Panc1 (cell line): Measurements from ENCODE around the gene EVI5. TPM values are rescaled to one million over a fixed set of nuclear protein-coding genes. Genes with fewer than 3 reads are reported as not detected.

ENCODE experiments used
- ATAC-seq: fragments of 200-7000 bp; cut with Tn5 transposase; 2 replicates; pipeline ENCODE4 v1.9.1; 2020; ENCODE audit warnings: mild to moderate bottlenecking, moderate library complexity
- BruUV-seq: library from RNA; stranded (reverse); fragments of 400-500 nt; replicated peaks from 2 replicates; lab custom pipeline; 2021; lab: Mats Ljungman, UMichigan
- CTCF ChIA-PET: fragments of 300-600 bp; sonication (Branson Sonifier 250); formaldehyde crosslinking; loops from one replicate; lab custom pipeline; 2022; ENCODE audit warnings: antibody characterized with exemption; lab: Charles Lee
- POLR2A ChIA-PET: fragments of 300-600 bp; sonication (Branson Sonifier 250); formaldehyde crosslinking; loops from one replicate; lab custom pipeline; 2022; ENCODE audit warnings: antibody characterized with exemption; lab: Charles Lee
- DNase-seq: peaks from one replicate; pipeline ENCODE4 v3.0.0-alpha.2; 2010; ENCODE audit warnings: low read depth, low spot score
- H3K27ac ChIP-seq: 2 replicates; pipeline ENCODE4 v1.5.1; 2011; ENCODE audit warnings: mild to moderate bottlenecking, low read length, inconsistent platforms
- H3K27me3 ChIP-seq: fragments of 200-500 bp; sonication (Bioruptor generic); 2 replicates; pipeline ENCODE4 v1.6.0; 2014; ENCODE audit warnings: low read length, inconsistent platforms; ENCODE audit not compliant: control insufficient read depth, insufficient read depth
- H3K36me3 ChIP-seq: fragments of 200-500 bp; sonication (Bioruptor generic); 2 replicates; pipeline ENCODE4 v1.5.1; 2014; ENCODE audit warnings: inconsistent platforms, mild to moderate bottlenecking, low read length, moderate library complexity; ENCODE audit not compliant: control insufficient read depth, insufficient read depth
- H3K4me1 ChIP-seq: 2 replicates; pipeline ENCODE4 v1.5.1; 2011; ENCODE audit warnings: inconsistent platforms, mild to moderate bottlenecking, low read length, moderate library complexity; ENCODE audit not compliant: control insufficient read depth, insufficient read depth
- H3K4me3 ChIP-seq, 2 experiments: 2 replicates each; pipeline ENCODE4 v1.5.1; 2011 to 2012; ENCODE audit warnings: low read depth in 2 of 2, low read length in 2 of 2, mild to moderate bottlenecking in 2 of 2, inconsistent platforms in 1 of 2, moderate library complexity in 1 of 2
- H3K9me3 ChIP-seq: fragments of 200-500 bp; sonication (Bioruptor generic); 2 replicates; pipeline ENCODE4 v1.5.1; 2014; ENCODE audit warnings: low read depth, mild to moderate bottlenecking, inconsistent platforms, low read length, moderate library complexity; ENCODE audit not compliant: control insufficient read depth, insufficient read depth
- POLR2AphosphoS5 ChIP-seq: IDR thresholded peaks from 2 replicates; pipeline ENCODE4 v1.6.1; 2012; ENCODE audit warnings: mild to moderate bottlenecking, low read depth, low read length, moderate library complexity
- SIN3A ChIP-seq: IDR thresholded peaks from 2 replicates; pipeline ENCODE4 v1.6.1; 2012; ENCODE audit warnings: low read depth, mild to moderate bottlenecking, low read length, moderate library complexity, borderline replicate concordance; ENCODE audit not compliant: insufficient read depth
- TCF7L2 ChIP-seq: IDR thresholded peaks from 2 replicates; pipeline ENCODE4 v1.6.1; 2011; ENCODE audit warnings: mild to moderate bottlenecking, low read depth, low read length, inconsistent platforms
- in situ Hi-C: cut with HindIII; loops from 2 replicates; pipeline ENCODE4 v1.10.0; 2016; ENCODE audit warnings: low sequenced_read_pairs, low pct_unique_long_range_greater_than_20kb
- intact Hi-C: fragments of 100-400 bp; cut with micrococcal nuclease; formaldehyde crosslinking; loops from one replicate; pipeline ENCODE4 v1.10.0; 2022; ENCODE audit not compliant: unreplicated experiment
- total RNA-seq: library from RNA; stranded (reverse); gene quantifications from one replicate; pipeline ENCODE4 v1.2.1, GENCODE V29; 2021; ENCODE audit not compliant: unreplicated experiment
- TF ChIP-seq, protein P1 (sequence below), 2 experiments: IDR thresholded peaks; 2 replicates each; pipeline ENCODE4 v1.6.1; 2011 to 2012; ENCODE audit warnings: low read depth in 2 of 2, control low read depth in 1 of 2, low read length in 1 of 2, mild to moderate bottlenecking in 1 of 2, moderate library complexity in 1 of 2; ENCODE audit not compliant: insufficient read depth in 1 of 2
- TF ChIP-seq, protein P2 (sequence below): fragments of 450-650 bp; IDR thresholded peaks from 2 replicates; pipeline ENCODE4 v1.5.1; 2017; ENCODE audit warnings: mild to moderate bottlenecking

Gene EVI5
- total RNA-seq, 1 experiment from 2014 or later, result 21.2 TPM

DNA sequence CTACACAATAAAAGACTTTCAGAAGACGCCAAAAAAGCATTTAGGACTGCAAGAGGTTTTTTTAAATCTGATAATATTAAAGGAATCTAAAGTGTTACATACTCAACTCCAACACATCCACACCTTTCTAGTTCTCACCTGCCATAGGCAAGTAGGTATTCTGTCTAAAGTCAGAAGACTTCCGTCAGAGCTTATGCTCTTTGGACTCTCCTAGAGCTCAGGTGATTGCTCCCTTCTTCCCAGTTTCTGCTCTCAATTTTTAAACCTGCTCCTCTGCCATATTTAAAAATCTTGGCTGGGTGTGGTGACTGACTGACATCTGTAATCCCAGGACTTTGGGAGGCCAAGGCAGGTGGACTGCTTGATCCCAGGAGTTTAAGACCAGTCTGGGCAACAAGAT lies 16.6 kb downstream of the EVI5 start:
- DNase-seq, result no peak
- H3K36me3 ChIP-seq, result no peaks in the 10 kb centered on the region
- no peaks in the 10 kb centered on the region for H3K9me3 ChIP-seq
- H3K4me1 ChIP-seq, result no peaks in the 10 kb centered on the region
- in situ Hi-C loops (no loop called here), intact Hi-C loops (no loop called here)
- no peak overlapping the region for H3K4me3 ChIP-seq
- TF ChIP-seq, protein P1, sequence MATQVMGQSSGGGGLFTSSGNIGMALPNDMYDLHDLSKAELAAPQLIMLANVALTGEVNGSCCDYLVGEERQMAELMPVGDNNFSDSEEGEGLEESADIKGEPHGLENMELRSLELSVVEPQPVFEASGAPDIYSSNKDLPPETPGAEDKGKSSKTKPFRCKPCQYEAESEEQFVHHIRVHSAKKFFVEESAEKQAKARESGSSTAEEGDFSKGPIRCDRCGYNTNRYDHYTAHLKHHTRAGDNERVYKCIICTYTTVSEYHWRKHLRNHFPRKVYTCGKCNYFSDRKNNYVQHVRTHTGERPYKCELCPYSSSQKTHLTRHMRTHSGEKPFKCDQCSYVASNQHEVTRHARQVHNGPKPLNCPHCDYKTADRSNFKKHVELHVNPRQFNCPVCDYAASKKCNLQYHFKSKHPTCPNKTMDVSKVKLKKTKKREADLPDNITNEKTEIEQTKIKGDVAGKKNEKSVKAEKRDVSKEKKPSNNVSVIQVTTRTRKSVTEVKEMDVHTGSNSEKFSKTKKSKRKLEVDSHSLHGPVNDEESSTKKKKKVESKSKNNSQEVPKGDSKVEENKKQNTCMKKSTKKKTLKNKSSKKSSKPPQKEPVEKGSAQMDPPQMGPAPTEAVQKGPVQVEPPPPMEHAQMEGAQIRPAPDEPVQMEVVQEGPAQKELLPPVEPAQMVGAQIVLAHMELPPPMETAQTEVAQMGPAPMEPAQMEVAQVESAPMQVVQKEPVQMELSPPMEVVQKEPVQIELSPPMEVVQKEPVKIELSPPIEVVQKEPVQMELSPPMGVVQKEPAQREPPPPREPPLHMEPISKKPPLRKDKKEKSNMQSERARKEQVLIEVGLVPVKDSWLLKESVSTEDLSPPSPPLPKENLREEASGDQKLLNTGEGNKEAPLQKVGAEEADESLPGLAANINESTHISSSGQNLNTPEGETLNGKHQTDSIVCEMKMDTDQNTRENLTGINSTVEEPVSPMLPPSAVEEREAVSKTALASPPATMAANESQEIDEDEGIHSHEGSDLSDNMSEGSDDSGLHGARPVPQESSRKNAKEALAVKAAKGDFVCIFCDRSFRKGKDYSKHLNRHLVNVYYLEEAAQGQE (IDR thresholded peaks at IDR 0.05; ENCODE audit: insufficient read depth in 1 of 2, low read depth in 2 of 2, low read length in 1 of 2), result no peak
- TF ChIP-seq POLR2AphosphoS5 (no peak), TCF7L2 (no peak)
- no peaks in the 10 kb centered on the region for H3K27me3 ChIP-seq
- H3K27ac ChIP-seq, result no peak overlapping the region
- ChIA-PET CTCF (no interaction called here), POLR2A (interaction anchor here (0.6 kb wide), 1 partner anchor 8 kb away, joined by 8 read pairs; no protein-coding TSS in a partner anchor)
- no peak for ATAC-seq
- BruUV-seq, result no TSS peak

DNA sequence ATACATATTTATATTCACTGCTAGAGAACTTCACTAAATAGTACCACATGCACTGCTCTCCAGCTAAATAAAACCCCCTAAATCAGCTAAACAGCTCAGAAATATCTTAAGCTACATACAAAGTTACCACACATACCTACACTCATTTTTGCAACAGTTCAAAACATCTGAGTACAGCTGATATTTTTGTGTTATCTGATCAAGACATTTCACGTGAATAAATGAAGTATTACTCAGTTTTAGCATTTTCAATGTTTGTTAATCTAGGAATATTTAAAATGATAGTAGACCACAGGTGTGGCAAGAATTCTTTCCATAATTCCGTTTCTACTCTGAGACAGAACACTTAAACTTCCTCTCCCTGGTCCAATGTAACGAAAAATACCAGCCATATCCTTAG lies 20.8 kb downstream of the EVI5 start:
- Histone ChIP-seq H3K36me3 (no peaks in the 10 kb centered on the region), H3K4me1 (no peaks in the 10 kb centered on the region), H3K9me3 (no peaks in the 10 kb centered on the region), H3K4me3 (no peak overlapping the region), H3K27me3 (no peaks in the 10 kb centered on the region), H3K27ac (no peak overlapping the region)
- in situ Hi-C loops (no loop called here), intact Hi-C loops (no loop called here)
- ChIA-PET CTCF (no interaction called here), POLR2A (no interaction called here)
- TF ChIP-seq, protein P2, sequence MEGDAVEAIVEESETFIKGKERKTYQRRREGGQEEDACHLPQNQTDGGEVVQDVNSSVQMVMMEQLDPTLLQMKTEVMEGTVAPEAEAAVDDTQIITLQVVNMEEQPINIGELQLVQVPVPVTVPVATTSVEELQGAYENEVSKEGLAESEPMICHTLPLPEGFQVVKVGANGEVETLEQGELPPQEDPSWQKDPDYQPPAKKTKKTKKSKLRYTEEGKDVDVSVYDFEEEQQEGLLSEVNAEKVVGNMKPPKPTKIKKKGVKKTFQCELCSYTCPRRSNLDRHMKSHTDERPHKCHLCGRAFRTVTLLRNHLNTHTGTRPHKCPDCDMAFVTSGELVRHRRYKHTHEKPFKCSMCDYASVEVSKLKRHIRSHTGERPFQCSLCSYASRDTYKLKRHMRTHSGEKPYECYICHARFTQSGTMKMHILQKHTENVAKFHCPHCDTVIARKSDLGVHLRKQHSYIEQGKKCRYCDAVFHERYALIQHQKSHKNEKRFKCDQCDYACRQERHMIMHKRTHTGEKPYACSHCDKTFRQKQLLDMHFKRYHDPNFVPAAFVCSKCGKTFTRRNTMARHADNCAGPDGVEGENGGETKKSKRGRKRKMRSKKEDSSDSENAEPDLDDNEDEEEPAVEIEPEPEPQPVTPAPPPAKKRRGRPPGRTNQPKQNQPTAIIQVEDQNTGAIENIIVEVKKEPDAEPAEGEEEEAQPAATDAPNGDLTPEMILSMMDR, result no peak
- TF ChIP-seq POLR2AphosphoS5 (no peak), SIN3A (no peak), TCF7L2 (no peak)
- TF ChIP-seq, protein P1 (IDR thresholded peaks at IDR 0.05; ENCODE audit: insufficient read depth in 1 of 2, low read depth in 2 of 2, low read length in 1 of 2), result no peak
- BruUV-seq, result no TSS peak
- ATAC-seq (no peak), DNase-seq (no peak)
